Liver (tissue), 9 donors: ENCODE measurements around the gene EZR. TPM values are rescaled to one million over a fixed set of nuclear protein-coding genes. Genes with fewer than 3 reads are reported as not detected.

ENCODE experiments used
- DNase-seq: peaks from one replicate; pipeline ENCODE4 v3.0.0-alpha.2; 2017; ENCODE audit warnings: low spot score
- H3K27ac ChIP-seq, 2 donors: one replicate each; pipeline ENCODE4 v1.7.0; 2013; ENCODE audit warnings: inconsistent platforms in 2 of 2, low read length in 2 of 2, control low read depth in 1 of 2, low read depth in 1 of 2, mild to moderate bottlenecking in 1 of 2
- H3K27me3 ChIP-seq, 4 donors: one replicate each; pipeline versions ENCODE4 v1.6.1 to v1.7.0; 2013; ENCODE audit warnings: low read length in 3 of 4, inconsistent platforms in 1 of 4, mild to moderate bottlenecking in 1 of 4, moderate library complexity in 1 of 4; ENCODE audit not compliant: control insufficient read depth in 4 of 4, insufficient read depth in 4 of 4
- H3K36me3 ChIP-seq, 4 donors: one replicate each; pipeline versions ENCODE4 v1.6.1 to v1.7.0; 2013; ENCODE audit warnings: low read length in 3 of 4, mild to moderate bottlenecking in 3 of 4, low read depth in 1 of 4, moderate library complexity in 1 of 4; ENCODE audit not compliant: control insufficient read depth in 4 of 4, insufficient read depth in 3 of 4
- H3K4me1 ChIP-seq, 4 donors: one replicate each; pipeline versions ENCODE4 v1.6.1 to v1.7.0; 2013; ENCODE audit warnings: low read length in 3 of 4, mild to moderate bottlenecking in 3 of 4, moderate library complexity in 1 of 4; ENCODE audit not compliant: control insufficient read depth in 4 of 4, insufficient read depth in 4 of 4
- H3K4me3 ChIP-seq, 3 donors: one replicate each; pipeline versions ENCODE4 v1.6.1 to v1.7.0; 2013; ENCODE audit warnings: low read length in 3 of 3, control low read depth in 1 of 3, low read depth in 1 of 3, mild to moderate bottlenecking in 1 of 3
- H3K9ac ChIP-seq, 2 donors: one replicate each; pipeline ENCODE4 v1.7.0; 2013; ENCODE audit warnings: low read length in 2 of 2, mild to moderate bottlenecking in 2 of 2, moderate library complexity in 2 of 2, control low read depth in 1 of 2, low read depth in 1 of 2
- H3K9me3 ChIP-seq, 4 donors: one replicate each; pipeline versions ENCODE4 v1.6.1 to v1.7.0; 2013; ENCODE audit warnings: low read length in 3 of 4; ENCODE audit not compliant: control insufficient read depth in 4 of 4
- ATF3 ChIP-seq: IDR thresholded peaks from 2 replicates; pipeline ENCODE4 v1.6.1; 2016; ENCODE audit warnings: antibody characterized with exemption
- CTCF ChIP-seq: fragments of 150-350 bp; IDR thresholded peaks from 2 replicates; pipeline ENCODE4 v1.5.1; 2017; ENCODE audit warnings: improper control_type of control experiment, low read depth, low read length; ENCODE audit not compliant: missing input control
- EGR1 ChIP-seq, 2 donors: IDR thresholded peaks; 2 replicates each; pipeline ENCODE4 v1.6.1; 2016 to 2018; ENCODE audit warnings: antibody characterized with exemption in 2 of 2, low read depth in 2 of 2
- FOXA1 ChIP-seq: IDR thresholded peaks from 2 replicates; pipeline ENCODE4 v1.6.1; 2016; ENCODE audit warnings: antibody characterized with exemption
- FOXA2 ChIP-seq: IDR thresholded peaks from 2 replicates; pipeline ENCODE4 v1.6.1; 2016; ENCODE audit warnings: antibody characterized with exemption
- GABPA ChIP-seq, 2 donors: IDR thresholded peaks in 1 of 2; conservative IDR thresholded peaks in 1 of 2; 2 replicates each; pipeline ENCODE4 v1.6.1; 2016; ENCODE audit warnings: antibody characterized with exemption in 2 of 2, mild to moderate bottlenecking in 1 of 2, moderate library complexity in 1 of 2
- HNF4A ChIP-seq, 2 donors: conservative IDR thresholded peaks; 2 replicates each; pipeline ENCODE4 v1.6.1; 2016; ENCODE audit warnings: antibody characterized with exemption in 2 of 2, mild to moderate bottlenecking in 2 of 2
- HNF4G ChIP-seq: IDR thresholded peaks from 2 replicates; pipeline ENCODE4 v1.6.1; 2016; ENCODE audit warnings: antibody characterized with exemption
- JUND ChIP-seq, 2 donors: IDR thresholded peaks; 2 replicates each; pipeline ENCODE4 v1.6.1; 2016; ENCODE audit warnings: antibody characterized with exemption in 2 of 2
- NR2F2 ChIP-seq: IDR thresholded peaks from 2 replicates; pipeline ENCODE4 v1.6.1; 2016; ENCODE audit warnings: antibody characterized with exemption
- RAD21 ChIP-seq, 2 donors: IDR thresholded peaks; 2 replicates each; pipeline ENCODE4 v1.6.1; 2016; ENCODE audit warnings: antibody characterized with exemption in 2 of 2, mild to moderate bottlenecking in 2 of 2
- RXRA ChIP-seq, 2 donors: IDR thresholded peaks; 2 replicates each; pipeline ENCODE4 v1.6.1; 2017 to 2018; ENCODE audit warnings: antibody characterized with exemption in 2 of 2, mild to moderate bottlenecking in 1 of 2
- SP1 ChIP-seq: IDR thresholded peaks from 2 replicates; pipeline ENCODE4 v1.6.1; 2018; ENCODE audit warnings: antibody characterized with exemption, mild to moderate bottlenecking
- TAF1 ChIP-seq: conservative IDR thresholded peaks from 2 replicates; pipeline ENCODE4 v1.6.1; 2016; ENCODE audit warnings: antibody characterized with exemption, mild to moderate bottlenecking
- YY1 ChIP-seq: IDR thresholded peaks from 2 replicates; pipeline ENCODE4 v1.6.1; 2016; ENCODE audit warnings: antibody characterized with exemption, mild to moderate bottlenecking
- ZBTB33 ChIP-seq: IDR thresholded peaks from 2 replicates; pipeline ENCODE4 v1.6.1; 2016; ENCODE audit warnings: antibody characterized with exemption
- WGBS: extraction: QIAGEN DNeasy Blood & Tissue Kit; methylation state at CpG from one replicate; pipeline ENCODE4 v1.1.7; 2013; 5-methylcytosine and 5-hydroxymethylcytosine counted together
- polyA plus RNA-seq, 2 donors: library from polyadenylated mRNA; stranded (reverse) in 1 of 2; unstranded in 1 of 2; fragments of 200-250 nt in 1 of 2; fragments of >200 nt in 1 of 2; fragmentation: Nextera tagmentation in 1 of 2; extraction: Ambion mirVana in 1 of 2; gene quantifications; one replicate each; pipeline versions ENCODE4 v1.2.1 to v1.2.3, GENCODE V29; 2013 to 2015
- total RNA-seq, 2 donors: library from RNA; depleted of rRNA; stranded (reverse); fragments of >200 nt; gene quantifications; one replicate each; pipeline ENCODE4 v1.2.3, GENCODE V29; 2014
- TF ChIP-seq, protein P1 (sequence below): IDR thresholded peaks from 2 replicates; pipeline ENCODE4 v1.6.1; 2016; ENCODE audit warnings: antibody characterized with exemption
- TF ChIP-seq, protein P2 (sequence below): IDR thresholded peaks from 2 replicates; pipeline ENCODE4 v1.6.1; 2016; ENCODE audit warnings: antibody characterized with exemption, mild to moderate bottlenecking
- donor health status: healthy.
- donor health status: healthy.
- donor health status: healthy.
- donor health status: healthy.
- donor health status: healthy.

The EZR gene
- total and polyA plus RNA-seq, 4 donors = 22.0 to 35.4 (median 25.4) TPM

- no peaks in the 10 kb centered on the region for H3K36me3 ChIP-seq
- no peak overlapping the region for H3K27ac ChIP-seq
- no peaks in the 10 kb centered on the region for H3K27me3 ChIP-seq
- H3K9me3 ChIP-seq = no peaks in the 10 kb centered on the region
- no peak overlapping the region for H3K9ac ChIP-seq
- 92% methylated on average over 7 of the region's 7 CpGs for WGBS
- DNase-seq = no peak
- no peak overlapping the region for H3K4me3 ChIP-seq
- TF ChIP-seq GABPA (IDR thresholded peaks at IDR 0.05 in 1 of 2, conservative IDR thresholded peaks at IDR 0.05 in 1 of 2) (no peak), EGR1 (IDR thresholded peaks at IDR 0.05; ENCODE audit: low read depth in 2 of 2) (no peak), JUND (IDR thresholded peaks at IDR 0.05) (no peak), ZBTB33 (no peak), RXRA (IDR thresholded peaks at IDR 0.05) (no peak), NR2F2 (no peak), CTCF (no peak), YY1 (no peak), TAF1 (no peak), HNF4G (no peak), HNF4A (conservative IDR thresholded peaks at IDR 0.05) (no peak), FOXA1 (no peak), FOXA2 (no peak), RAD21 (IDR thresholded peaks at IDR 0.05) (no peak), SP1 (no peak), ATF3 (no peak)
- TF ChIP-seq, protein P1, sequence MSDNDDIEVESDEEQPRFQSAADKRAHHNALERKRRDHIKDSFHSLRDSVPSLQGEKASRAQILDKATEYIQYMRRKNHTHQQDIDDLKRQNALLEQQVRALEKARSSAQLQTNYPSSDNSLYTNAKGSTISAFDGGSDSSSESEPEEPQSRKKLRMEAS = no peak
- TF ChIP-seq, protein P2, sequence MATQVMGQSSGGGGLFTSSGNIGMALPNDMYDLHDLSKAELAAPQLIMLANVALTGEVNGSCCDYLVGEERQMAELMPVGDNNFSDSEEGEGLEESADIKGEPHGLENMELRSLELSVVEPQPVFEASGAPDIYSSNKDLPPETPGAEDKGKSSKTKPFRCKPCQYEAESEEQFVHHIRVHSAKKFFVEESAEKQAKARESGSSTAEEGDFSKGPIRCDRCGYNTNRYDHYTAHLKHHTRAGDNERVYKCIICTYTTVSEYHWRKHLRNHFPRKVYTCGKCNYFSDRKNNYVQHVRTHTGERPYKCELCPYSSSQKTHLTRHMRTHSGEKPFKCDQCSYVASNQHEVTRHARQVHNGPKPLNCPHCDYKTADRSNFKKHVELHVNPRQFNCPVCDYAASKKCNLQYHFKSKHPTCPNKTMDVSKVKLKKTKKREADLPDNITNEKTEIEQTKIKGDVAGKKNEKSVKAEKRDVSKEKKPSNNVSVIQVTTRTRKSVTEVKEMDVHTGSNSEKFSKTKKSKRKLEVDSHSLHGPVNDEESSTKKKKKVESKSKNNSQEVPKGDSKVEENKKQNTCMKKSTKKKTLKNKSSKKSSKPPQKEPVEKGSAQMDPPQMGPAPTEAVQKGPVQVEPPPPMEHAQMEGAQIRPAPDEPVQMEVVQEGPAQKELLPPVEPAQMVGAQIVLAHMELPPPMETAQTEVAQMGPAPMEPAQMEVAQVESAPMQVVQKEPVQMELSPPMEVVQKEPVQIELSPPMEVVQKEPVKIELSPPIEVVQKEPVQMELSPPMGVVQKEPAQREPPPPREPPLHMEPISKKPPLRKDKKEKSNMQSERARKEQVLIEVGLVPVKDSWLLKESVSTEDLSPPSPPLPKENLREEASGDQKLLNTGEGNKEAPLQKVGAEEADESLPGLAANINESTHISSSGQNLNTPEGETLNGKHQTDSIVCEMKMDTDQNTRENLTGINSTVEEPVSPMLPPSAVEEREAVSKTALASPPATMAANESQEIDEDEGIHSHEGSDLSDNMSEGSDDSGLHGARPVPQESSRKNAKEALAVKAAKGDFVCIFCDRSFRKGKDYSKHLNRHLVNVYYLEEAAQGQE = no peak
- peaks cover 0 to 6% (median 0%) of the 10 kb centered on the region in 4 donors for H3K4me1 ChIP-seq
Observed at GRCh38 chr6:158828807-158829206, 9.6 kb upstream of the EZR start.
